Mesothelial cell of epicardium (in vitro differentiated cells): ENCODE data around the gene PTPRK. TPM values are rescaled to one million over a fixed set of nuclear protein-coding genes. Genes with fewer than 3 reads are reported as not detected.

Experiments used
- DNase-seq, 2 experiments: peaks; one replicate each; pipeline ENCODE4 v3.0.0; 2021; ENCODE audit warnings: low spot score in 2 of 2; ENCODE audit not compliant: unreplicated experiment in 2 of 2
- H3K27ac Mint-ChIP-seq: 2 replicates; pipeline ENCODE4 v1.8.0; 2021; ENCODE audit warnings: mixed read lengths
- H3K27me3 Mint-ChIP-seq: 2 replicates; pipeline ENCODE4 v1.8.0; 2021; ENCODE audit warnings: low read depth, mixed read lengths
- H3K36me3 Mint-ChIP-seq: 2 replicates; pipeline ENCODE4 v1.8.0; 2021; ENCODE audit warnings: mixed read lengths
- H3K4me1 Mint-ChIP-seq: 2 replicates; pipeline ENCODE4 v1.8.0; 2021; ENCODE audit warnings: mixed read lengths
- H3K4me3 Mint-ChIP-seq: 2 replicates; pipeline ENCODE4 v1.8.0; 2021; ENCODE audit warnings: mild to moderate bottlenecking, moderate library complexity, mixed read lengths
- H3K9me3 Mint-ChIP-seq: 2 replicates; pipeline ENCODE4 v1.8.0; 2021; ENCODE audit warnings: mixed read lengths
- CTCF ChIP-seq: fragments of 200-600 bp; sonication (generic); IDR thresholded peaks from one replicate; pipeline ENCODE4 v1.5.0; 2021; ENCODE audit warnings: antibody characterized with exemption; ENCODE audit not compliant: unreplicated experiment
- total RNA-seq: library from RNA; stranded (reverse); gene quantifications from 3 replicates; pipeline ENCODE4 v1.2.1, GENCODE V29; 2021

PTPRK gene
- total RNA-seq, 1 donor from 2014 or later: 93.7 TPM

GRCh38 chr6:128557081-128557480, 36.7 kb upstream of the PTPRK start:
- no peak for TF ChIP-seq CTCF
- Mint-ChIP-seq H3K36me3 (no peaks in the 10 kb centered on the region), H3K4me3 (no peak overlapping the region), H3K4me1 (peaks cover 18% of the 10 kb centered on the region), H3K27ac (no peak overlapping the region), H3K9me3 (peaks cover 8% of the 10 kb centered on the region), H3K27me3 (no peaks in the 10 kb centered on the region)
- DNase-seq: no peak

GRCh38 chr6:128554302-128554701, 33.9 kb upstream of the PTPRK start:
- Mint-ChIP-seq H3K9me3 (no peaks in the 10 kb centered on the region), H3K36me3 (no peaks in the 10 kb centered on the region), H3K27me3 (no peaks in the 10 kb centered on the region), H3K4me1 (peaks cover 18% of the 10 kb centered on the region), H3K4me3 (no peak overlapping the region), H3K27ac (no peak overlapping the region)
- TF ChIP-seq CTCF: no peak
- DNase-seq: no peak

- H3K36me3 Mint-ChIP-seq: no peaks in the 10 kb centered on the region
- no peak overlapping the region for H3K27ac Mint-ChIP-seq
- H3K9me3 Mint-ChIP-seq: peaks cover 18% of the 10 kb centered on the region
- peaks cover 1% of the 10 kb centered on the region for H3K4me1 Mint-ChIP-seq
- no peak overlapping the region for H3K4me3 Mint-ChIP-seq
- DNase-seq: no peak
- no peaks in the 10 kb centered on the region for H3K27me3 Mint-ChIP-seq
- no peak for TF ChIP-seq CTCF
Observed at GRCh38 chr6:128541261-128541660, 20.9 kb upstream of the PTPRK start.

GRCh38 chr6:128538763-128539162, 18.4 kb upstream of the PTPRK start:
- no peak for DNase-seq
- H3K36me3 Mint-ChIP-seq: no peaks in the 10 kb centered on the region
- H3K9me3 Mint-ChIP-seq: peaks cover under 1% of the 10 kb centered on the region
- no peak for TF ChIP-seq CTCF
- H3K27me3 Mint-ChIP-seq: no peaks in the 10 kb centered on the region
- no peak overlapping the region for H3K27ac Mint-ChIP-seq
- H3K4me1 Mint-ChIP-seq: peaks cover 17% of the 10 kb centered on the region
- H3K4me3 Mint-ChIP-seq: no peak overlapping the region

- TF ChIP-seq CTCF: no peak
- Mint-ChIP-seq H3K36me3 (no peaks in the 10 kb centered on the region), H3K9me3 (no peaks in the 10 kb centered on the region), H3K4me1 (peaks cover 21% of the 10 kb centered on the region), H3K4me3 (no peak overlapping the region), H3K27ac (no peak overlapping the region), H3K27me3 (no peaks in the 10 kb centered on the region)
- no peak for DNase-seq
Observed at GRCh38 chr6:128532827-128533226, 12.4 kb upstream of the PTPRK start.

GRCh38 chr6:128532136-128532535, 11.7 kb upstream of the PTPRK start:
- Mint-ChIP-seq H3K4me1 (peaks cover 23% of the 10 kb centered on the region), H3K36me3 (no peaks in the 10 kb centered on the region), H3K9me3 (no peaks in the 10 kb centered on the region), H3K4me3 (no peak overlapping the region), H3K27ac (no peak overlapping the region), H3K27me3 (no peaks in the 10 kb centered on the region)
- no peak for TF ChIP-seq CTCF
- DNase-seq: no peak
